ENCODE measurements around the gene RBFOX2.

Gene RBFOX2

DNA sequence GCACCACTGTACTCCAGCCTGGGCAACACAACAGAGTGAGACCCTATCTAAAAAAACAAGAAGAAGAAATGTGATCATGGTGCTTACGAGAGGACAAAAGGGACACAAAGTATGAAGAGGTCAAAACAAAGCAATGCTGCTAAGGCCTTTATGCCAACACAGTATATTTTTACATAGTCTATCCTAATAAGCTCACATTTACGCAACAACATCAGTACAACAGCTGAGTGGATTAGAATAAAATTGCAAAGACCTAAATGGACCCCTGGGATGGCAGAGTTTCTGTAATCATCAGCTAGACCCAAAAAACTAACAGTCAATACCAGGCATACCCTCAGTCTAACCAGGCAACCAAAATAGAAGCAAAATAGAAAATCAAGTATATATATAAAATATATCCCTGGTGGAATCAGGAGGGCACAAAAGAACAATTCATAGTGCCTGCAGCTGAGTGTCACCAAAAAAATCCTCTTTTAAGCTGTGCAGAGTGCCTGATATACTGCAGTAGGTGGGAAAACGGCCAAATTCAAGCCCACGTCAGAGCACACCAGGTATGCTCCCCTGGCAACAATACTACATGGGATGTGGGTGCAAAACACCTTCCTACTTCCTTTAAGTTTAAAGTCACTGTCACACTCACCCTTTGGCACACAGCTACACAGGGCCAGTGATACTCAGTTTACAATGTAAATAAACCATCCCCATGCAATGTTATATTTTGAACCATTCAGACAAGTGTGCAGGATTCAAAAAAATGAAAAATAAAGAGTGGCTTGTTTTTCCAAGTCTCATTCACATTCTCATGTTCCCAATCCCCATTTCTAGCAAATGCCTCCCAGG lies 57.8 kb downstream of the RBFOX2 start:
- no peak for DNase-seq

DNA sequence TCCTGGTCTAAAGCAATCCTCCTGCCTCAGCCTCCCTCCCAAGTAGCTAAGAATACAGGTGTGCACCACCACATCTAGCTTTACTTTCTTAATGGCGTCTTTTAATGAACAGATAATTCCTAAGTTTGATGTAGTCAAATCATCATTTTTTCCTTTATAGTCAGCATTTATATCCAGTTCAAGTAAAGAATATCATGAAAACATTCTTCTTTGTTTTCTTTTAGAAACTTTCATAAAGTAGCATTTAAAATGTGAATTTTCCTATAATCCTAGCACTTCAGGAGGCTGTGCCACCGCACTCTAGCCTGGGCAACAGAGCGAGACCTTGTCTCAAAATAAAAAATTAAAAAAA lies 61.6 kb downstream of the RBFOX2 start:
- no peak for DNase-seq

DNA sequence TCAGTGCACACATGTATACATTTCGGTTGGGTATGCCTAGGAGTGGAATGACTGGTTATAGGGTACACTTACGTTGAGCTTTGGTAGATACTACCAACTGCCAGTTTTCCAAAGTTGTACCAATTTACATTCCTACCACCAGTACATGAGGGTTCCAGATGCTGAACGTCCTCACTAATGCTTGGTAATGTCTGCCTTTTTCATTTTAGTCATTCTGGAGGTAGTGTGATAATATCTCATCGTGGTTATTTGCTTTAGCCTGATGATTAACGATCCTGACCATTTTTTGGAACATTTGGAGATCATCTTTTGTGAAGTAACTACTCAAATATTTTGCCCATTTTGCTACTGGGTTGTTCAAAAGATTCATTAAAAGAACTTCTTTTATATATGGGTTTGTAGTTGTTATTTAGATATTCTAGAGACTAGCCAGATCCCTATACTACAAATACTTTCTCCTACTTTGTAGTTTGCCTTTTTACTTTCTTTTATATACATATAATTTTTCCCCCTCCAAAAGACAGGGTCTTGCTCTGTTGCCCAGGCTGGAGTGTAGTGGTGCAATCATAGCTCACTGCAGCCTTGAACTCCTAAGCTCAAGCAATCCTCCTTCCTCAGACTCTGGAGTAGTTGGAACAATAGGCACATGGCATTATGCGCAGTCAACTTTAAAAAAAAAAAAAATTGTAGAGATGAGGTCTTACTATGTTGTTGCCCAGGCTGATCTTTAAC lies 62.1 kb downstream of the RBFOX2 start:
- no peak for DNase-seq

DNA sequence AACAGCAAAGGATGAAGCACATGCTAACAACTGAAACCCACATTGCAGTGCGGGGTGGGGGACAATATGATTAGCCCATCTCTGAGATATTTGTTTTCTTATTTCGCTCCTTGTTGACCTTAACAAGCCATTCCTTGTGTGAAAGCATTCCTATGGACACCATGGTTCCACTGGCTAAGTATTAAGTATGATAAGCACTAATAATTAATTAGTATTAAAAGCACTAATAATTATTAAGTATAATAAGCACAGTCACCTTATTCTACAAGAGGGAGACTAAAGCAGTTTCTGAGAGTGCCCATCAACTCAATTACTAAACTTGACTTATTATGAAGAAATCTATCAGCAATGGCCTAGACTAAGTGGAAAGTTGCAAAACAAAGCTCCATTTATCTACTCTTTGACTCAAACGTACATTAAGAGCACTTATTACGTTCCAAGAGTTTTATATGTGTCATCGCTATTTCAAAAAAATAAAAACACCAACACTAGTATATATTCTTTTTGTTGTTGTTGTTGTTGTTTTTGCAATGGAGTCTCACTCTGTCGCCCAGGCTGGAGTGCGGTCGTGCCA lies 65.3 kb downstream of the RBFOX2 start:
- DNase-seq: no peak

DNA sequence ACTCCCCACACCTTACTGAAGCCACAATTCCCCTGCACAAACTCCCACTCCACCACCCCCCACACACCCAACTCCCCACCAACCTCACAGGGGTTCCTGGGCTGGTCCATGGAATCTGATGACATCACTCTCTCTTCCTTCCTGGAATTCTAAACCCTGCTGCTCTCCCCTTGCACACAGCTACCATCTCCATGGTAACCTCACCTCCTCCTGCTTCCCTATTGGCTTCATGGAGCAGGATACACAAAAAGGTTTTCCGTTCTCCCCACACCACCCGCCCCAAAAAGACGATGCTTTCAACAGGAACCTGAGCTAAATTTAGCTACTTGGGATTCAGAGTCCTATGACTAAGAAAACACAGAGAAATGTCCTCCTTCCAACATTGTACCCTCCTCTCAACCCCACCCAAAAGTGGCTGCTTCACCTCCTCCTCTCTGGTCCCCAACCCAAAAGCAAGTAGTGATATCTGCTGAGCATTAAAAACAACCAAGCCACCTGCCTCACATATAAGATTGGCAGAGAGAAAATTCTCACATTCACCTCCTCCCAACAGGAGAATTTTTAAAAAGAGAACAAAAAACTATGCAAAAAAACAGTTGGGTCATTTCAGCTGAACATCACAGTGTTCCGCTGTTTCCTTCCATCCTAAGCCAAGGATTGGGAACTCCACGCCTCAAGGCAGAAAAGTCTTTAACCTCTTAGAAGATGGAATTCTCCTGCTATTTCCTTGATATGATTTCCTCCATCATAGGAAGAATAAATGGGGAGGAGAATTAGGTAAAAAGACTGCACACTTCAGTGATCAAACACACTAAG lies 66.9 kb downstream of the RBFOX2 start:
- peak; percentile 92 for DNase-seq

DNA sequence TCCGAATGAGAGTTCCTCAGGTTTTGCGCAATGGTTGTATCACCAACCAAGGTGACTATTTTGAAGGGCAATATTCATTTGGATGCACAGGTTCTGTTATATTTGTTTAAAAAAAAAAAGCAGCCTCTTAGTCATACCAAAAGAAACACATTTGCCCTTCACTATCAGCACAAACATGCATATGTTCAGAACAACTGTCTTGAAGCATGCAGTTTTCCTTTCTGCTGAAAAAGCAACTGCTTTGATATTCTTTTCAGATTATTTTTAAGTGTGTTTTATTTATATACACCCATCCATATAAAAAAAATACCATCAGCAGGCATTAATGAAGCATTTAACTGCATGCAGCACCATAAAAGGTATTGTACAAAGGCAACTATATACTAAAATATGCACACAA lies 67.8 kb downstream of the RBFOX2 start:
- no peak for DNase-seq

DNA sequence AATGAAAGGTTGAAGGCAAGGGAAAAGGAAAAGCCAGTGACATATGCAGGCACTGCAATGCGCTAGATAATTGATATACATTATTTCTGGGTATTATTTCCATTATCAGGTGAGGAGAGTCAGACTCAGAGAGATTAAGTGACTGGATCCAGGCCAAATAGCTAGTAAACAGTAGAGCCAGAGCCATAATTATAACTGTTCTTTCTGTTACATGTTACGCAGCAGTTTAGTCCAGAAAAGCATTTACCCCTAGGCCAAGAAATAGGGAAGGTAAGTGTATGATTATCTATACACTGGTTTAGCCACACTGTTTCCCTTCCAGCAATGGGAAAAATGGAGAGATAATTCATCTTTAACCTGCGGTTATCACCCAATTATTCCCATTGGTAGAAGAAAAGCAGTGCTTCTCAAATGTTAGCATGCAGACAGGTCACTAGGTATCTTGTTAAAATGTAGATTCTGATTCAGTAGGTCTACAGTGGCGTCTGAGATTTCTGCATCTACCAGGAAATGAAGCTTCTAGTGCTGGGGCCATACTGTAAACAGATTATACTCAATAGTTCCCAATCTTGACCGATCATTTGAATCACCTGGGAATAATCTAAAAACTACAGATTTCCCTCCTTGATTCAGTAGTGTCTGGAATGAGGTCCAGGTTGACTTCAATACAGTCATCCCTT lies 69.4 kb downstream of the RBFOX2 start:
- DNase-seq: no peak

DNA sequence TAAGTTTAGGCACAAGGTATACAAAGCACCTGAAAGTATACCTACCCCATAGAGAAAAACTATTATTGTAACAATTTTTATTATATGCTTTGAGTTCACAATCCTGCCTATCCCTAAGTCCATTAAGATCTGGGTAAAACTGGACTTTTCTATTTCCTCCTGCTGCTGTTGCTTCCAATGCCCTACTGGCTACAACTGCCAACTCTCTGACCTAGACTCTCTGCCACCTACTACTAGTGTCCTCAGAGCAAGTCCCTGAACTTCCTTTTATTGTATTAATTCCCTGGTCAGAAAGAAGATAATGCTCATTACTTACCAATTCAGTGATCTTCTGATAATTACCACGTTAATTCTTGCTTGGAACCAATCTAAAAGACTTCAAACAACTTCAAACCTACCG lies 70.3 kb downstream of the RBFOX2 start:
- DNase-seq: no peak

DNA sequence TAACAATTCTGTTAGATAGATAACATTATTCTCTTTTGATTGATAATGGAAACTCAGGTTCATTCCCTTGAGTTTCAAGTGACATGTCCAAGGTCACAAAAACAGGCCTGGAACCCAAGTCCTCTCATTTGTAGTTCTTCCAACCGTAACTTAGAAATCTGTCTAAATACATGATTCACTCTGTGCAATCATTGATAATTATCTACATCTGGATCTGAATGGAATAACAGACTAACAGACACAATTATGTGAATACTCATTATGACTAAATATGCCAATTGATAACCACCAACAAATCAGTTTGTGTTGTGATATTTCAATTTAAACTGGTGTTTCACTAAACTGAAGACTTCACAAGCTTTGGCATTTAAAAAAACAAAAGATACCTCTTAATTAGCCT lies 71.0 kb downstream of the RBFOX2 start:
- no peak for DNase-seq

DNA sequence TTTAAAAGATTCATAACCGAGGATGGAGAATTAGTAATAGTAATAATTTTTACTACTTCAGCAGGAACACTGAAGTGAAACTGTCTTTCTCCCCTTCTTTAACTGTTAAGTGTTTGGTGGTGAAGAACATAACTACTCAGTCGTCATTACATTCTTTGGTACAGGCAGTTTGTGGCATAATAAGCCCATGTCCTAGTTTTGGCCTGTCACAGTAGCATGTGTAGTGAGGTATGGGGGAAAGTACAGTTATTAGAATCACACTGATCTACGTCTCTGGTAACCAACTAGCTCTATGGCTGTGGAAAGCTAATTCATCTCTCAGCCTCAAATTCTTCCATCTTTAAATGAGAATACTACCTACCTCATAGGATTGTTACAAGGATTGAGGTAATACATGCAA lies 71.8 kb downstream of the RBFOX2 start:
- no peak for DNase-seq

DNA sequence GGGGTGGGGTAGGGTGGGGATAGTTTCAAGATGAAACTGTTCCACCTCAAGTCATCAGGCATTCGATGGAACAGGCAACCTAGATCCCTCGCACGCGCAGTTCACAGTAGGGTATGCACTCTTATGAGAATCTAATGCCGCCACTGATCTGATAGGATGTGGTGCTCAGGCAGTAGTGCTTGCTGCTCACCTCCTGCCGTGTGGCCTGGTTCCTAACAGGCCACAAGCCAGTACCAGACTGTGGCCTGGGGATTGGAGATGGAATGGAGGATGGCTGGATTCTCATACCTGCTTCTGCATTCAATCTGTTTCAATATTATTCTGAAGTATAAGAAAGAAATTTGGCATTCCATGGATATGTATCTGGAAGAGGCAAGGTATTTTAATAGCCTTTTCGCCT lies 73.1 kb downstream of the RBFOX2 start:
- no peak for DNase-seq

DNA sequence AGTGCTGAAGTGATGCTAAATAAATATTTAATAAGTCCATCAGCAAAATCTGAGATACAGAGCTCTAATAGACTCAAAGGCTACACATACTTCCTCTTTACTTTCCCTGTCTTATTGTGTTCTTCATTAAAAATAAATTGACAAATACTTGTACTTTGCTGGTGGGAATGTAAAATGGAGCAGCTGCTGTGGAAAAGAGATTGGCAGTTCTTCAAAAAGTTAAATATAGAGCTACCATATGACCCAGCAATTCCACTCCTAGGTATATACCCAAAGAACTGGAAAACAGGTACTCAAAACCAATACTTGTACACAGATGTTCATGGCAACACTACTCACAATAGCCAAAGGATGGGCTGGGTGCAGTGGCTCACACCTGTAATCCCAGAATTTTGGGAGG lies 76.0 kb downstream of the RBFOX2 start:
- no peak for DNase-seq

DNA sequence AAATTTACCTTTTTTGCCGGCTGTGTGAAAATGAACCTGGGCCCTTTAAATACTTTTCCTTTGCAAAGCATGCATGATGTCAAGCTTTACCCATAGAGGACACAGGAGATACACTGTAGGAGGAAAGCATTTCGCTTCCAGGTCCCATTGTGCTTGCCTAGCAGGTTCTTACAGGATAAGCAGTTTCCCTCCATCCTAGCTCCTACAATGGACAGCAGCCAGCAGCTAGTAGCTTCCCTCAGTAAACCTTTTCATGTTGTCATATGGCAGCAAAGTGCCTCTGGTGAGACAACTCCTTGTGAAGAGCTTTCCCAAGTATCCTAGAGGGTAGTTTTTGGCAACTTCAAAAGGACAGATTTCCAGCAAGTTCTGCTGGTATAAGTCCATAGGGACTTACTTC lies 78.4 kb downstream of the RBFOX2 start:
- no peak for DNase-seq

DNA sequence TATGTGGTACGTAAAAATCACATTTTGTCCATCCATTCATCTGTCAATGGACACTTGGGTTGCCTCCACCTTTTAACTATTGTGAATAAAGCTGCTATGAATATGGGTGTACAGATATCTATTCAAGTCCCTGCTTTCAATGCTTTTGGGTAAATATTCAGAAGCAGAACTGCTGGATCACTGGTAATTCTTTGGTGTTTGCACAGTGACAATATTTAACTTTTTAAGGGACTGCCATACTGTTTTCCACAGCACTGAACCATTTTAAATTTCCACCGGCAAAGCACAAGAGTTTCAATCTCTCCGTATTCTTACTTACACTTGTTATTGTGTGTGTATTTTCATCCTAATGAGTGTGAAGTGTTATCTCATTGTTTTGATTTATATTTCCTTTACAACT lies 79.4 kb downstream of the RBFOX2 start:
- no peak for DNase-seq

DNA sequence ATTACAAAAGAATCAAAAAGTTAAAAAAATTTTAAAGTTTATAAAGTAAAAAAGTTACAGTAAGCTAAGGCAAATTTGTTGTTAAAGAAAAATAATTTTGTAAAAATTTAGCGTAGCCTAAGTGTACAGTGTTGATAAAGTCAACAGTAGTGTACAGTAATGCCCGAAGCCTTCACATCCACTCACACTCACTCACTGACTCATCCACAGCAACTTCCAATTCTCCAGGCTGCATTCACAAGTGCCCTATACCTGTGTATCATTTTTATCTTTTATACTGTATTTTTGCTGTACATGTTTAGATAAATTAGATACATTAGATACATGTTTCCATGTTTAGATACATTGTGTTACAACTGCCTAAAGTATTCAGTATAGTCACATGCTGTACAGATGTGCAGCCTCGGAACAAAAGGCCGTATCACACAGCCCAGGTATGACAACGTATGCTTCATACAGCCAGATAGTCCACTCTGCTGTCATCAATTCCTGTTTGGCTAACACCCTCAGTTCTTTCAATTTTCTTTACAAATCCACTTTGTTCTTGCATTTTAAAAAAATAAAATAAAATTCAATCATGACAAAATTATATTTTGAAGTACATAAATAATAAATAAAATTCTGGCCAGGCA lies 80.7 kb downstream of the RBFOX2 start:
- no peak for DNase-seq

DNA sequence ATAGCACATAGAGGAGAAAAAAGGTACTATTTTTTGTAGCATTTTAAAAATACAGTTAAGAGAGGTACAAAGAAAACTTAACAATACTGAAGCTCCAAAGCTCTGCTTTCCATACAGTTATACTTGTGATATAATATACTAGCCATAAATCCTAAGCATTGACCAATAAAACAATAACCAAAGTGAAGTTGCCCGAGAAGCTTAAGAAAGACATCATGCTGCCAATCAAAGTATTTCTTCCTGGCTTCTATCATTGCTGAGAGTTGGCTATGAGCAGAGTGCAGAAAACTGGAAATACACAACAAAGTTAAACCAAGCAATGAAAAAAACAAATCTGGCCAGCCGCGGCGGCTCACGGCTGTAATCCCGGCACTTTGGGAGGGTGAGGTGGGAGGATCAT lies 84.2 kb downstream of the RBFOX2 start:
- no peak for DNase-seq

DNA sequence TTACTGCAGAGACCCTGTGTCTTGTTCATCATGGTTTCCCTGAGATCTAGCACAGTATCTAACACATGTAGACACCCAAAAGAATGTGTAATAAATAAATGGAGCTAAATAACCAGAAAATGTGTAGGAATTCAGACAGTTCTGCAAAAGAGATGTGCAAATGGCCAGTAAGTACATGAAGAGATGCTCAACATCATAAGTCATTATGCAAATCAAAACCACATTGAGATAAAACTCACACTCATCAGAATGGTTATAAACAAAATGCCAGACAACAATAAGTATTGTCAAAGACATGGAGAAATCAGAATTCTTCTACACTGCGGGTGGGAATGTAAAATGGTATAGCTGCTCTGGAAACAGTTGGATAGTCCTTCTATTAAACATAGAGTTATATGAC lies 88.5 kb downstream of the RBFOX2 start:
- DNase-seq: no peak

DNA sequence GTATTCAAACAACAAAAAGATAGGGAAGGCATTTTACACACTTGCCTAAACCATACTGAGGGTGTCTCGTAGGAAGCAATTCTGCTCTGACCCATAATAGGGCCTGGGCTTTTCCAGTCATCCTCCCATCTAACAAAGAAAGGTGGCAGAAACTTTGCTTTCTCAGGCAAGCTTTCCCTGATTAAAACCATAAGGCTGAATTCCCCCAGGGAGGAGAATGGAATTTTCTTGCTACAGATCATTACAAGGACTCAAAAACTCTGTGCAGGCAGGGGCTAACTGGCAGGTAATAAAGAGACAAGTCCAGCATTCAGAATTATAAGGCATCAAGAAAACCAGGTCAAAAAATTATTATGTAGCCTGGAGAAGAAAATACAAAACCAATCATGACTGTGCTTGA lies 90.4 kb downstream of the RBFOX2 start:
- DNase-seq: no peak

DNA sequence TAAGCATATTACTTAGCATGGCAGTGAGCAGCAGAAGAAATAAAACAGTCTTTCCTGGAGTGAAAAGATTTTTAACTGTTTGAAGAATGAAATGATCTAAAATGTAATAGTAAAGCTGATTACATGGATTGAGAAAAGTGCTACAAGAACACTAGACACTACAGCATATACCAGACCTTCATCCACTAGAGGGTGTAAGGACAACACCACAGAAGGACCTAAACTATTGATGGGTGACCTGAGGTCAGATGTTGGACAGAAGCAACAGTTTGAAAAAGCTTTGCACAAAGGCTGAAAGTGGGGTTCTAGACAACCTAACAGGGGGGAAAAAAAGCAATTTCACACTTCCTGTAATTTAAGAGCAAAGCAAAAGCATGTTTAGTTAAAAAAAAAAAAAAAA lies 97.7 kb downstream of the RBFOX2 start:
- DNase-seq: peak; percentile 57

DNA sequence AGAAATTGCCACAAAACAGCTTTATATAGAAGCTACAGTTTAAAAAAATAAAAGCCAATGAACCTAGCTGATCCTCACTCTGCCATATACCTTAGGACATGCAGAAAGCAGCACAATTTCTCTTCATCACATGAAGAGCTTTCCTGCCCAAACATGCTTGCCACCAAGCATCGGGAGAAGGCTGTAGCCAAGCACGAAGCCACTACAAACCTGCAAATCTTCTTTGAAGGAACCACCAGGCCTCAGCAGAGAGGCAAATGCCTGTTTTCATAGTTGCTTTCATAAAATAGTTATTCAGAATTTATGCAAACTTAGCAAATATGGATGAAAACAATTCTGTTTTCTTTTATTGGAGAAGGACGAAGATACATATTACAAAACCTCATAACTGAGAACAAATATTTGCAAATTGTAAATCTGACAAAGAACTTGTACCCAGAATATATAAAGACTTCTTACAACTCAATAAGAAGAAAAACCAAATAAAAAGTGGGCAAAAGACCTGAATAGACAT lies 100.3 kb downstream of the RBFOX2 start:
- no peak for DNase-seq

DNA sequence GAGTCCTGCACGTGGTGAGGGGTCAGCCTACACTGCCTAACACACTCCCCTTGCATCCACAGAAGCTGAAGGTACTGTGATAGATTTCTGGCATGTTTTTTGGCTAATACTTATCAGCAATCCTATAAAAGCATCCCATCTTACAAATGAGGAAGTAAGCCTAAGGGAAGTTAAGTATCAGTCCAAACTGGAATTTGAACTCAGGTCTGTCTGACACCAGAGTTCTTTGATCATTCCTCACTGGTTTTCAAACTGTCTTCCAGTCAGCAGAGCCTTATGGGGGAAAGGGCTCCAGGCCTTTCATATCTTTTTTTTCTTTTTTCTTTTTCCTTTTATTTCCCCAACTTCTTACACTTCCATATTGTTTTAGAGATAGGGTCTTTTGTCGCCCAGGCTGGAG lies 105.6 kb downstream of the RBFOX2 start:
- no peak for DNase-seq

DNA sequence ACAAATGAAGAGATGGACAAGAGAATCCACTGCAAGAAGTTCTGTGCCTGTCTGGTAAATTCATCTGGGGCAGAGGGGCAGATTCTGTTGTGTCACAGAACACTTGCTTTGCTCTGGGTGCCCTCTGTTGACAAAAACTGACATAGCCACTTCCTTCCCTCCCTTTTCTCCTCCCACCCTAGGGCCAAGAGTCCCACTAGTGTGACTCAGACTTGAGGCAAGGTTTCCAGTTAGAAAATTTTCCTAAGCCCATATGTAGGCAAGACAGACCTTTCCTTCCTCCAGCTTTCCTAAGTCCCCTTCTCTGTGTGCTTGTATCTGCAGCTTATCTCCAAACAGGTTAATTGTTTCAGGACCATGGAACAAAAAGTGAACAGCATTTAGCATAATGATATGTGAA lies 106.8 kb downstream of the RBFOX2 start:
- DNase-seq: peak; percentile 74

All from kidney glomerular epithelial cell (primary cell).